ENCODE measurements around the gene NPAS3. TPM values are rescaled to one million over a fixed set of nuclear protein-coding genes. Genes with fewer than 3 reads are reported as not detected.

NPAS3 gene
- total RNA-seq, 2 donors from 2014 or later, result 1.1 to 1.8 TPM

DNA sequence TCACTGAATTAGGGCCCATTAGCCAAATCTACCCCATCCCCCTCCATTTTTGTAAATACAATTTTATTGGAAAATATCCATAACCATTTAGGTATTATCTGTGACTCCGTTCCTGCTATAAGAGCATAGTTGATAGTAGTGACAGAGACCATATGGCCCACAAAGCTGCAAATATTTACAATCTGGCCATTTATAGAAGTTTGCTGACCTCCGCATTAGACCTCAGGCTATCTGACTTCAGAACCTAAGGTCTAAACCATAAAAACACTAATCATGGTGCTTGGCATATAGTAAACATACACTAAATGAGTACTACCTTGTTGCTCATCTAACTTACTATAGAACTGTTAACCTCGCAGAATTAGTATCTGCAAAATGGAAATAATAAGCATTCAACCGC lies 124.8 kb downstream of the NPAS3 start:
- Histone ChIP-seq H3K9me3 (no peaks in the 10 kb centered on the region), H3K36me3 (no peaks in the 10 kb centered on the region), H3K4me1 (replicated peaks) (no peaks in the 10 kb centered on the region), H3K27ac (no peak overlapping the region), H3K4me3 (no peak overlapping the region), H3K27me3 (replicated peaks; ENCODE audit: insufficient read depth) (no peaks in the 10 kb centered on the region)
- TF ChIP-seq POLR2AphosphoS5 (IDR thresholded peaks at IDR 0.05), result no peak
- no peak for TF ChIP-seq POLR2A (IDR thresholded peaks at IDR 0.05)
- TF ChIP-seq, protein P1, sequence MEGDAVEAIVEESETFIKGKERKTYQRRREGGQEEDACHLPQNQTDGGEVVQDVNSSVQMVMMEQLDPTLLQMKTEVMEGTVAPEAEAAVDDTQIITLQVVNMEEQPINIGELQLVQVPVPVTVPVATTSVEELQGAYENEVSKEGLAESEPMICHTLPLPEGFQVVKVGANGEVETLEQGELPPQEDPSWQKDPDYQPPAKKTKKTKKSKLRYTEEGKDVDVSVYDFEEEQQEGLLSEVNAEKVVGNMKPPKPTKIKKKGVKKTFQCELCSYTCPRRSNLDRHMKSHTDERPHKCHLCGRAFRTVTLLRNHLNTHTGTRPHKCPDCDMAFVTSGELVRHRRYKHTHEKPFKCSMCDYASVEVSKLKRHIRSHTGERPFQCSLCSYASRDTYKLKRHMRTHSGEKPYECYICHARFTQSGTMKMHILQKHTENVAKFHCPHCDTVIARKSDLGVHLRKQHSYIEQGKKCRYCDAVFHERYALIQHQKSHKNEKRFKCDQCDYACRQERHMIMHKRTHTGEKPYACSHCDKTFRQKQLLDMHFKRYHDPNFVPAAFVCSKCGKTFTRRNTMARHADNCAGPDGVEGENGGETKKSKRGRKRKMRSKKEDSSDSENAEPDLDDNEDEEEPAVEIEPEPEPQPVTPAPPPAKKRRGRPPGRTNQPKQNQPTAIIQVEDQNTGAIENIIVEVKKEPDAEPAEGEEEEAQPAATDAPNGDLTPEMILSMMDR (IDR thresholded peaks at IDR 0.05), result no peak
- intact Hi-C loops (cut with DNase I), result no loop called here
- 92% methylated on average over 4 of the region's 4 CpGs for WGBS
- DNase-seq (ENCODE audit: low spot score), result no peak

DNA sequence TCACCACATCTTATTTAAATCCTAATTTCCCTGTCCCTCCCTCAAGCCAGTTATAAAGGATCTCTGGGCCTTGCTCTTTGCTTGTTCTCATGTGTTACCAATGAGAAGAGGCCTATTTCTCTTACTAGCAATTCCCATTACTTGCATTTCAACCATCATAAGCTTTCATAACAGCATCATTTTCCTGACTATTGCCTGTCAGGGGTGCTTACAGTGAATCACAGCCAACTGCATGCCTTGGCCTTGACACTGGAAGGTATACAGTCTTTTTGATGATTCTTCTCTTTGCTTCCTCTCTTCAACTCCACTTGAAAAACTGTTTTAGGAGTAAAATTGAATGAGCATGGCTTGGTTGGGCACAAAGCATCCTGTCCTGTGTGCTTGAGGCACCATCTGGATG lies 127.0 kb downstream of the NPAS3 start:
- intact Hi-C loops (cut with DNase I), result no loop called here
- Histone ChIP-seq H3K4me3 (no peak overlapping the region), H3K36me3 (no peaks in the 10 kb centered on the region), H3K9me3 (no peaks in the 10 kb centered on the region), H3K27ac (no peak overlapping the region), H3K4me1 (replicated peaks) (no peaks in the 10 kb centered on the region), H3K27me3 (replicated peaks; ENCODE audit: insufficient read depth) (no peaks in the 10 kb centered on the region)
- no peak for DNase-seq (ENCODE audit: low spot score)
- TF ChIP-seq POLR2AphosphoS5 (IDR thresholded peaks at IDR 0.05) (no peak), POLR2A (IDR thresholded peaks at IDR 0.05) (no peak)
- TF ChIP-seq, protein P1 (IDR thresholded peaks at IDR 0.05), result no peak

DNA sequence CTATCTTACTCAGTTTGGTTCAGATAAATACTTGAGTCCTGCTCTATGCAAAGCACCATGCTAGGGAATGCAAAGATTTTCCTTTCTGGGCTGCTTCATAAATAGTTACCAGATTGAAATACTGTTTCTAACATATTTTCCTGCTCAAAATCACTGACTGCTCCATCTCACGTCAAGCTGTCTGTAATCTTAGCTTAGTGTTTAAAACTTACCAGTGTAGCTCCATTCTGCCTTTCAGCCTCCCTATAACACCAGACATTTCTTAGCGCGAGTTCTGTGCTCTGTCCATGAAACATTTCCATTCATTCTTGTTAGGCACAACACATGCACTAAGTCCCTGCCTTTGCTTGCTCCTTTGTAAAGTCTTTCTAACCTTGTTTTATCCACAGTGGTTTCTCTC lies 129.4 kb downstream of the NPAS3 start:
- TF ChIP-seq, protein P1 (IDR thresholded peaks at IDR 0.05), result no peak
- no peak for TF ChIP-seq POLR2AphosphoS5 (IDR thresholded peaks at IDR 0.05)
- TF ChIP-seq POLR2A (IDR thresholded peaks at IDR 0.05), result no peak
- no peaks in the 10 kb centered on the region for H3K27me3 ChIP-seq (replicated peaks; ENCODE audit: insufficient read depth)
- H3K36me3 ChIP-seq, result no peaks in the 10 kb centered on the region
- no peaks in the 10 kb centered on the region for H3K9me3 ChIP-seq
- no peaks in the 10 kb centered on the region for H3K4me1 ChIP-seq (replicated peaks)
- intact Hi-C loops (cut with DNase I), result no loop called here
- no peak for DNase-seq (ENCODE audit: low spot score)
- WGBS, result 98% methylated on average over 3 of the region's 3 CpGs
- no peak overlapping the region for H3K4me3 ChIP-seq
- no peak overlapping the region for H3K27ac ChIP-seq

DNA sequence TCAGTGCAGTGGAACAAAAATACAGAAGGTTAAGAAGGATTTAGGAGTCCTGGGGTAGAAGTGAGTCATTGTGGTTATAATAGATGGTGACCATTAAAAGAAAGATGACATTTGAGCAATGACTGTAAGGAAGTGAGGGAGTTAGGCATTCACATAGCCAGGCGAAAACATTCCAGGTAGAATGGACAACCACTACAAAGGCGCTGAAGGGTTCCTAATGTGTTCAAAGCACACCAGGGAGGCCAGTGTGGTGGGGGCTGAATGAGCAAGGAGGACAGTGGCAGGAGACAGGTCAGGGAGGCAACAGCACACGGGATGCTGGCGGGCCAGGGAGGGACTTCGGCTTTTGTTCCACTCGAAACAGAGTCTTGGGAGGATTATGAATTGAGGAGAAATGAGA lies 129.9 kb downstream of the NPAS3 start:
- WGBS, result 92% methylated on average over 6 of the region's 6 CpGs
- intact Hi-C loops (cut with DNase I), result no loop called here
- H3K27ac ChIP-seq, result no peak overlapping the region

DNA sequence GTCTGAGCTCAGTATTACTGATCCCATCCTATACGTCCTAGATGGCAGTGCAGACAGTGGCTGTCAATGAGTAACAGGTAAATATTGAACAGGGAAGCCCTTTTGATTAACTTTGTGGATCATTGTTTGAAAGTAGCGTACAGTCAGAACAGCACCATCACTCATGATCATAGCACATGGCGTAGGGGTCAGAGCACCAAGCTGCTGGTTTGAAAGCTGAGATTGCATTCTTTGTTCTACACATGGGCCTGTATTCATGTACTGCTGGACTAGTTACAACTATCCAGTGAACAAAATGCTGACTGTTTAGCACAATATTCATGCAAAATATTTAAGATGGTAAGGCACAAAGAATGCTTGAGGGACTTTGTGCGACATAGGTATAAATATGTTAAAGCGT lies 131.8 kb downstream of the NPAS3 start:
- Histone ChIP-seq H3K27ac (no peak overlapping the region), H3K27me3 (replicated peaks; ENCODE audit: insufficient read depth) (no peaks in the 10 kb centered on the region), H3K36me3 (no peaks in the 10 kb centered on the region), H3K4me1 (replicated peaks) (no peaks in the 10 kb centered on the region), H3K4me3 (no peak overlapping the region), H3K9me3 (no peaks in the 10 kb centered on the region)
- 94% methylated on average over 5 of the region's 5 CpGs for WGBS
- intact Hi-C loops (cut with DNase I), result no loop called here
- no peak for DNase-seq (ENCODE audit: low spot score)
- TF ChIP-seq POLR2AphosphoS5 (IDR thresholded peaks at IDR 0.05) (no peak), POLR2A (IDR thresholded peaks at IDR 0.05) (no peak)
- TF ChIP-seq, protein P1 (IDR thresholded peaks at IDR 0.05), result no peak

More for the DNA sequence above, 129.9 kb downstream of the NPAS3 start:
- TF ChIP-seq, protein P1 (IDR thresholded peaks at IDR 0.05), result no peak
- no peak for TF ChIP-seq POLR2AphosphoS5 (IDR thresholded peaks at IDR 0.05)
- no peak for TF ChIP-seq POLR2A (IDR thresholded peaks at IDR 0.05)
- no peaks in the 10 kb centered on the region for H3K36me3 ChIP-seq
- no peaks in the 10 kb centered on the region for H3K27me3 ChIP-seq (replicated peaks; ENCODE audit: insufficient read depth)
- no peaks in the 10 kb centered on the region for H3K9me3 ChIP-seq
- no peaks in the 10 kb centered on the region for H3K4me1 ChIP-seq (replicated peaks)
- DNase-seq (ENCODE audit: low spot score), result no peak
- no peak overlapping the region for H3K4me3 ChIP-seq
